Right ventricle myocardium superior (tissue), 1 donor: ENCODE data around the gene SLC28A1. TPM values are rescaled to one million over a fixed set of nuclear protein-coding genes. Genes with fewer than 3 reads are reported as not detected.

ENCODE experiments used
- ATAC-seq: fragments of 200-7000 bp; cut with Tn5 transposase; one replicate; pipeline ENCODE4 v1.9.1; 2020; ENCODE audit warnings: mild to moderate bottlenecking; ENCODE audit not compliant: poor library complexity
- DNase-seq: peaks from one replicate; pipeline ENCODE4 v3.0.0-alpha.2; 2020
- intact Hi-C: fragments of 100-400 bp; cut with DNase I; formaldehyde crosslinking; loops from one replicate; pipeline ENCODE4 v1.11.2; 2022
- total RNA-seq: library from RNA; stranded (reverse); fragmentation: NEBNext Ultra II Directional; extraction: Animal tissue kit (Norgen Biotek cat#: 25700); gene quantifications from one replicate; pipeline ENCODE4 v1.2.1, GENCODE V29; 2021
- donor health status: DM: no; HTN: yes; CAD: no; lungs with severe emphysema.

Gene SLC28A1
- total RNA-seq, 1 donor from 2014 or later, result 0.46 TPM

DNA sequence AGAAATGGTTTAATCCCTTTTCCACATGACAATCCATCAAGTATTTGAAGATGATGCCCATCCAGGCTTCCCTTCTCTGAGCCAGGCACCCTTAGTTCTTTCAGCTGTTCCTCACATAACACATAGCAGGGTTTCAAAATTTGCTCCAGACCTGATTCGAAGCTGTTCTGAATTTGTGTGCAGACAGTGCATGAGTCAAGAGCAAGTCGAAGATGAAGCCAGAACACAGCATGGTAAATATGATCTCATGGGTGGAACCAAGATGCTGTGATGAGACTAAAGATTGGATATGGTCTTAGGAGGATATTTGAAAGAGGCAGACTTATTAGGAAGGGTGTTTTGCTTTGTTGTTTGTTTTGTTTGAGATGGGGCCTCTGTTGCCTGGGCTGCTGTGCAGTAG lies 64.6 kb downstream of the SLC28A1 start:
- intact Hi-C loops, result no loop called here
- no peak for DNase-seq
- ATAC-seq, result no peak

DNA sequence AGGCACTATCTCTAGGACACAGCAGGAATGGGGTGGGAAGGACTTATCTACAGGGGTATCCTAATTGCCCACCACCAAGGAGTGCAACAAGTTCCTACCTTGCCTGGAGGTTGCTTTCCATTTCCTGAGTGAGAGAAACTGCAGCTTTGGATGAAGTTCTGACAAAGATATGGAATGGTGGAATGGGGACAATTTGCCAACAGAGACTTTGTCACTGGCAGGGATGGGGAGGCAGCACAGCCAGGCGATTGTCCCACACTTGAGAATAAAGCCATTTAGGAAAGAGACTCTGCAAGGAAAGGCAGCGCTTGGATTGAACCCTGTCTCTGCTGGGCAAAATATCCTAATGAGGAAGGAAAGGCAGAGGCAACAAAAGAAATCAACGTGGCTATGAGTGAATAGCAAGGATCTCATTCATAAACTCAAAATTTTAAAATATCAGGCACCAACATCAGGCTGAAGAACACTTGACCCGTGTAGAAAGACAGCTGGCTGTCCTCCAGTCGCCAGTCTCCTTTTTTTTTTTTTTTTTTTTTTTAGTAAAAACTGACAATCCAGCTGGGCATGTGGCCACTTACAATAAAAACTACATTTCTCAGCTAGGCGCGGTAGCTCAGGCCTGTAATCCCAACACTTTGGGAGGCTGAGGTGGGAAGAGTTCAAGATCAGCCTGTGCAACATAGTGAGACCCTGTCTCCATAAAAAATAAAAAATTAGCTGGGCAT lies 65.5 kb downstream of the SLC28A1 start:
- DNase-seq, result no peak
- ATAC-seq, result no peak
- intact Hi-C loops, result no loop called here

DNA sequence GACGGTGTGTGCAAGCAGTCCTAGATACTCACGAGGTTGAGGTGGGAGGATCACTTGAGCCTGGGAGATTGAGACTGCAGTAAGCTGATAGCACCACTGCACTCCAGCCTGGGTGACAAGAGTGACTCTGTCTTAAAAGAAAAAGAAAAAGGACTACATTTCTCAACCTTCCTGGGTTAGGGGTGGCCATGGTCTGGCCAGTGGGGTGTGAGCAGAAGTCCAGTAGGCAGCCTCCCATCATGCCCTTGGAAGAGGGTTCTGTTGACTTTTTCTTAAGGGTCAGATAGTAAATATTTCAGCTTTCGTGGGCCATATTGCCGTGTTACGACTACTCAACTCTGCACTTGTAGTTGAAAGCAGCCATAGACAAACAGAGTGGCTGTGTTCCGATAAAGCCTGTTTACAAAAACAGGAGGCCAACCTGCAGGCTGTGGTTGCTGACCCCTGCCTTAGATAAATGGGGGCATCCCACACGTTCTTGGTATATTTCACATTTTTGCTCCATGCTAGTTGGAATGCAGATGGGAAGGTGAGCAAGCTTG lies 66.2 kb downstream of the SLC28A1 start:
- intact Hi-C loops, result no loop called here
- ATAC-seq, result no peak
- DNase-seq, result no peak

DNA sequence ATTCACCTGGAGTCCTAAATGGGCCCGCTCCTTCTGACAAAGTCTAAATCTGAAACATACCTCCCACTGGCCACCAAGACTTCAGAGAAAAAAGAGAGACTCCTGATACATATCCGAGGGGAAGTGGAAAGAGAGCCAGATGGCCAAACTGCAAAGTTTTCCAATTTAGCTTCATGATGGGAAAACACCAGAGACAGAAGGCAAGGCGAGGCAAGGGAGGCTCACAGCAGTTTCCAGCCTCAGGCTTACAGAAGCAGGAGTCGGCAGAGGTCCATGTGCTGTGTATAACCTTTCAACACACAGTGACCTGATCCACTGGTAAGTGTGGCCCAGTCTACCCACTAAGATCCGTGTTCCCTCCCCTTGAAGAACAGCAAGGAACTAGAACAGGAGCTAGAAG lies 67.3 kb downstream of the SLC28A1 start:
- DNase-seq (no peak), ATAC-seq (no peak)
- intact Hi-C loops, result no loop called here

DNA sequence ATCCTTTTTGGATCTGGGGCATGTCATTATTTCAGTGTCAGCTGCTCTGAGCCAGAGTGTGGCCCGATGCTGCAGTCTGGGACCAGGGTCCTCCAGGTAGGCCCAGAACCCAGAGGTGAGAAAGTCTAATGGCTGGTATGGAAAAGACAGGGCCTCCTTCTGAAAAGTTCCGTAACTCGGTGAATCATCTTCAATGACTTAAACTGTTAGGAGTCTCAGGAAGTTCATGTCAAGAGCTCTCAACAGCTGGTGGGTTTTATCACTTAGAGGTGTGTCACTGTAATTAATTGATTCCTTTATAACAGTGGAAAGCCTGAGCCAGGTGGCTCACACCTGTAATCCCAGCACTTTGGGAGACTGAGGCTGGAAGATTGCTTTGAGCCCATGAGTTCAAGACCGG lies 68.7 kb downstream of the SLC28A1 start:
- DNase-seq, result no peak
- intact Hi-C loops, result no loop called here
- ATAC-seq, result no peak

DNA sequence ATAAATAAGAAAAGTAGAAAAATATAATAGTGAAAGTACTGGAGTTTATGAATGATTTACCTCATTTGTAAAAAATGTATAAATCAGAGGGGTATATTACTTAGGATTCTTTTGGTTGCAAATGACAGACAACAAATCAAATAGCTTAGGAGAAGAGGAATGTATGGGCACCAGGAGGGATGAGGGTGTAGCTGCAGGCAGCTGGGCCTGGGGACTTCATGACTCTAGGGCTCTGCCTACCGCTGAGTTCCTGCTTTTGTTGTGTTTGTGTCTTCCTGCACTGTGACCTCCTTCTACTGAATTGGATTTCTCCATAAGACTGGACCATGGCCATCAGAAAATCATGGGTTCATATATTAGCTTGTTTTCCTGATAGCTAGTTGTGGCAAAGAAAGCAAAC lies 69.3 kb downstream of the SLC28A1 start:
- intact Hi-C loops, result loop anchor here (2.0 kb wide), 1 partner anchor 91 kb away; no protein-coding TSS in a partner anchor
- DNase-seq (no peak), ATAC-seq (no peak)

DNA sequence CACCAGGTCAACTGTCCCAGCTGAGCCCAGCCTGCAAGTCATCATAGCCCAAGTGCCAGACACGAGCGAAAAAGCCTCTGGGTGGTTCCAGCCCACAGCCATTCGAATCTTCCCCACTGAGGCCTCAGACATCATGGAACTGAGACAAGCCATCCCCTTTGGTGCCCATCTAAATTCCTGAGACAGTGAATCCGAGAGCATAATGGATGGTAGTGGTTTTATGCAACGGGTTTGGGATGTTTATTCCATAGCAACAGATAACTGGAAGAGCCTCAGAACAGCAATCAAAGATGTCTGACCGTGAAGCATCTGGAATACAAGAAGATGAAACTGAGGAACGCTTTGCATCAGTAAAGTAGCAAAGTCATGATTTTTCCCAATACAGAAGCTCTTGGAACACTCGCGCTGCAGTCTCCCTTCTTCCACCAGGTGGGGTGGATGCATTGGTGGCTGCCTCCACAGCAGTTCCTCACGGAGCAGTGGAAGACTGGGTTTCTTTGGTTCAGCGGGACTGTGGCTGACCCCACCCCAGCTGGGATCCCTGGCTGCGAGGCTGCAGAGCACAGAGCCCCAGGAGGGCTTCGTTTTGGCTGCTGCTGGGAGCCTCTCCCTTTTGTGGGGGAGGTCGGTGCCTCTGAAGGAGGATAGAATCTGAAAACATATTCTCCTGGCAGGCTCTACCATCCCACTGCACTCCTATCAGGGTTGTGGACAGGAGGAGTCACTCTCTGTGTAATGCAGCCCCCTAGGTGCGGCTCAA lies 70.8 kb downstream of the SLC28A1 start:
- intact Hi-C loops, result loop anchor here (2.0 kb wide), 1 partner anchor 90 kb away; no protein-coding TSS in a partner anchor
- DNase-seq (peak; percentile 77), ATAC-seq (peak; percentile 96)

DNA sequence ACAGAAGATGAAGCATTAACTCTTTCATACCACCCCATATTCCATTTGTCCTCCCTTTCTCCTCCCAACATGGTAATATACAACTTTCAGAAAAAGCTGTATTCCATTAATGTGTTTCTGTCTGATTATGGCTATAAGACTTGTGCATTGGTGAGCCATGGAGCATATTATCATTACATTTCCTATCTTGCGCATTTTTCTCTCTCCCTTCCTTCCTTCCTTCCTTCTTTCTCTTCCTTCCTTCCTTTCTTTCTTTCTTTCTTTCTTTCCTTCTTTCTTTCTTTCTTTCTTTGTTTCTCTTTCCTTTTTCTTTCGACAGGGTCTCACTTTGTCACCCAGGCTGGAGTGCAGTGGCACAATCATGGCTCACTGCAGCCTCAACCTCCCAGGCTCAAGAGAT lies 71.7 kb downstream of the SLC28A1 start:
- ATAC-seq (no peak), DNase-seq (no peak)
- intact Hi-C loops, result no loop called here

DNA sequence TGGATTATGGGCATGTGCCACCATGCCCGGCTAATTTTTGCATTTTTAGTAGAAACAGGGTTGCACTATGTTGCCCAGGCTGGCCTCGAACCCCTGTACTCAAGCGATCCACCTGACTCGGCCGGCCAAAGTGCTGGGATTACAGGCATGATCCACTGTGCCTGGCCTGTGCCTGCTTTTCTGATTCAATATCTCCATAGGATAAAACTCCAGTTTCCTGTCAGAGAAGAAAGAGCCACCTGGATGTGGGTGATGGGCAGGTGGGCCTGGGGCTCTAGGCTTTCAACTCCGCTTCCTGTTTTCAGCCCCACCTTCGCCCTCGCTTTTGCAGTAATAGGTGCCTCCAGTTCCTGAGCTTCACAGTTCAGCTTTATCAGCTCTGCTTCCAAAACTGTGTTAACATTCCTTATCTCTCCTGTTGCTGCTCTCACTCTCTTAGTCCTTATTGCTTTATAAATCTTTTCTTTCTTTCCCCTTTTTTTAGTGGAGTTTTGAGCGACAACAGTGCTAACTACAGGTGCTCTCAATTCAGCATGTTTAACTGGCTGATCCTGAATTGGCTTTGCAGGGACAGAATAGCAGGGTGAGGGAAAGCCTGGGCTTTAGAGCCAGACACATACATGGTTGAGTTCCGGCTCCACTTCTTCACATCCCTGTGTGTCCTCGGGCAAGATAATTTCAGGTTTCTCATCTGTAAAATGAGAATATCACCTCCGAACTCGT lies 76.1 kb downstream of the SLC28A1 start:
- no peak for ATAC-seq
- intact Hi-C loops, result loop anchor here (10.0 kb wide), 1 partner anchor 204 kb away; no protein-coding TSS in a partner anchor

DNA sequence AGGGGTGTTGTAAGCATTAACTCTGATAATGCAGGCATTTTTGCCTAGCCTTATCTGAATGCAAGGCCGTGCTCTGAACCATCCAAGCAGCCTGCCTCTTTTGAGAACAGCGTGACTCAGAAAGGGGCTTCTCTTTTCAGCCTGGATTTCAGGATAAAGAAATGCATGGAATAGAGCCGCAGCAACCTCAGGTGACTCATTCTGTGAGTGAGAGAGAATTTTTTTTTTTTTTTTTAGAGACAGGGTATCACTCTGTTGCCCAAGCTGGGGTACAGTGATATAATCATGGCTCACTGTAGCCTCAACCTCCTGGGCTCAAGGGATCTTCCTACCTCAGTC lies 76.6 kb downstream of the SLC28A1 start:
- ATAC-seq (no peak), DNase-seq (no peak)
- intact Hi-C loops, result loop anchor here (10.0 kb wide), 1 partner anchor 204 kb away; no protein-coding TSS in a partner anchor

More for the DNA sequence above, 76.1 kb downstream of the SLC28A1 start:
- DNase-seq, result no peak

DNA sequence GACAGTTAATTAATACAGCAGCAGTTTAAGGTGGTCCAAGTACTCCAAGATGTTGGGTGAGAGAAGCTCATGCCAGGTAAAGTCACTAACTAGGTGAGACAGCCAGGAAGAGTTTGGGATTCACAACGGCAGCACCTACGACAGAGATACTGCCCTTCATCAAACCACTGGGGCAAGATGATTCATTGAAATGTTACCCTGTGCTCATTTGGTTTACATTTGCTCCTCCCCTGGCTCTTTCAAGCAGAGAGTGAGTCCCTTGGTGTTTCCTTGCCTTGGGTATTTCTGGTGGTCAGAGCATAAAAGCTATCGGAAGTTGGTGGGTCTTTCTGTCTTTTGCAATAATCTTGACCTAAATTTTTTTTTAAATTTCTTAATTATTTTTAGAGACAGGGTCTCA lies 77.2 kb downstream of the SLC28A1 start:
- intact Hi-C loops, result loop anchor here (10.0 kb wide), 1 partner anchor 203 kb away; no protein-coding TSS in a partner anchor

DNA sequence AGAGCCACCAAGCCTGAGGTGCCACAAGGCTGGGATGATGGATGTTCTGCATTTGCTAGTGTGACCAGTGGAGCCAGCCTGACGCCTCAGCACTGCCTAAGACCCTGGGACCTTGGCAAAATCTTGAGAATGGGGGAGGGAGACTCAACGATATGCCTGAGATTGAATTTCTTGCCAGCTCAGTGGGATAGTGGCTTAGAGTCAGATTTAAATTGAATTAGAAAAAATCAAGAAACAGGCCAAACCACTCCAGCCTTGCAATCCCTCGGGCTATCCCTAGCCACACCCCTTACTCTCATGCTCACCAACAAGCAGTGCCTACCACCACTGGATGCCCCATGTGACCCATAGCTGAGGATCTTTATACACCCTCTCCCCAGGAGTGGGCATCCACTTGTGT lies 78.5 kb downstream of the SLC28A1 start:
- no peak for ATAC-seq
- intact Hi-C loops, result loop anchor here (10.0 kb wide), 1 partner anchor 202 kb away; no protein-coding TSS in a partner anchor
- DNase-seq, result no peak

More for the DNA sequence above, 77.2 kb downstream of the SLC28A1 start:
- ATAC-seq (no peak), DNase-seq (no peak)

DNA sequence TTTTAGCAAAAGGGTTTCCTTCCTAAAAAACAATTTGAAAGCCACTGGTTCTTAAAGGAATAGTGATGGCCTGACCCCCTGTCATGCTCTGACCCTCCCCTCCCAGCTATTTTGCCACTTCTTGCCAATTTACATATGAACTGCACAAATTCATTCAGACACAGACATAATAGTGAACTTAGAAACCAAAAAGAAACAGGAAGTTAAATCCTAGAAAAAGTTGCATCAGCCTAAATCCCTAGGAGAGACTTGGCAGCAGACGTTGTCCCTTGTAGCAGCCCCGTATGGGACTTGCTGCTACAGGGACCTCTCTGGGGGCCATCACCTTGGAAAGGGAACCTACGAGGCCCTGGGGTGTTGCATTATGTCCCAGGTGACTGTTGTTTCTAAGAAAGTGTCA lies 82.9 kb downstream of the SLC28A1 start:
- intact Hi-C loops, result loop anchor here (10.0 kb wide), 1 partner anchor 197 kb away; no protein-coding TSS in a partner anchor
- DNase-seq (no peak), ATAC-seq (no peak)

DNA sequence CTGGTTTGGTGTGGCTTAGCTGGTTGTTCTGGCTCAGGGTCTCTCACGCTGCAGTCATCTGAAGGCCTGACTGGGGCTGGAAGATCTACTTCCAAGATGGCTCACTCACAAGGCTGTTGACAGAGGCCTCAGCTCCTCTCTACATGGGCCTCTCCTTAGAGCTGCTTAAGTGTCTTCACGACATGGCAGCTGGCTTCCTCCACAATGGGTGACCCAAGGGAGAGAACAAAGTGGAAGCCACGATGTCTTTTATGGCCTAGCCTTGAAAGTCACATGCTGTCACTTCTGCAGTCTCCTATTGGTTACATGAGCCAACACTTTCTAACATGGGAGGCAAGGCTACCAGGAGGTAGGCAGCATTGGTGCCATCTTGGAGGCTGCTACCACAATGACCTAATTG lies 83.8 kb downstream of the SLC28A1 start:
- intact Hi-C loops, result loop anchor here (10.0 kb wide), 1 partner anchor 196 kb away; no protein-coding TSS in a partner anchor
- ATAC-seq, result no peak
- no peak for DNase-seq

DNA sequence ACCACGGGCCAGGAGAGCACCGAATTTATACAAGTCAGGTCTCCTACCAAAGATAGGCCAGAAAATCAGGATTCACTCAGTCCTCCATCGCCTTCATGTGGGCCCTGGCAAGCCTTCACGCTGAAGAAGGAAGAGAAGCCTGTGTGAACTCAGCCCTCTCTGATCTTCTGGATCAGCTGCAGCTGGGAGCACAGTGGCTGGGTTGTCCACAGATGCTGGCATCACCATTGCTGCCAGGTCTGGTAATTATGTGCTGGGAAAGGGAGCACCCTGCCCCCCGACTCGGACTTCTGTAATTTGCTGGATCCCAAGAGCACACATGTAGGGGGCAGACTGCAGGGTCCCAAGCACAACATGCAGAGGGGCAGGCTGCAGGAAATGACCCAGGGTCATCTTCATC lies 84.8 kb downstream of the SLC28A1 start:
- ATAC-seq (no peak), DNase-seq (no peak)
- intact Hi-C loops, result loop anchor here (10.0 kb wide), 1 partner anchor 196 kb away; no protein-coding TSS in a partner anchor

DNA sequence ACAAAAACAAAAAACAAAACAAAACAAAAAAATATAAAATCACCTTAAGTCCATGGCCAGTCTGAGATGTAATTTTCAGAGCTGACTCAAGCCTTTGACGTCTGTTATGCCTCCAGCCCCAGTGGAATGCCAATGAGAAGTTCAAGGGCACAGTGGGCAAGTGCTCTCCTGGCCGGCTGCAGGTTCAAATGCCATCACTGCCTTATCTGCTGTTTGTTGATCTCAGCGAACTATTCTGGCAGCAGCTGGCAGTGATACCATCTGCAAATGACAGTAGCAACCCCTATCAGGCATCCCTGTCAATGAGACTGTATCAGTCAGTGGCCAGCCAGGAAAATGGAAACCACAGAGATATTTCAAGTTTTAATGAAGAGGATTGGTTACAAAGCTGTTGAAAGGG lies 86.4 kb downstream of the SLC28A1 start:
- no peak for DNase-seq
- ATAC-seq, result no peak
- intact Hi-C loops, result no loop called here

DNA sequence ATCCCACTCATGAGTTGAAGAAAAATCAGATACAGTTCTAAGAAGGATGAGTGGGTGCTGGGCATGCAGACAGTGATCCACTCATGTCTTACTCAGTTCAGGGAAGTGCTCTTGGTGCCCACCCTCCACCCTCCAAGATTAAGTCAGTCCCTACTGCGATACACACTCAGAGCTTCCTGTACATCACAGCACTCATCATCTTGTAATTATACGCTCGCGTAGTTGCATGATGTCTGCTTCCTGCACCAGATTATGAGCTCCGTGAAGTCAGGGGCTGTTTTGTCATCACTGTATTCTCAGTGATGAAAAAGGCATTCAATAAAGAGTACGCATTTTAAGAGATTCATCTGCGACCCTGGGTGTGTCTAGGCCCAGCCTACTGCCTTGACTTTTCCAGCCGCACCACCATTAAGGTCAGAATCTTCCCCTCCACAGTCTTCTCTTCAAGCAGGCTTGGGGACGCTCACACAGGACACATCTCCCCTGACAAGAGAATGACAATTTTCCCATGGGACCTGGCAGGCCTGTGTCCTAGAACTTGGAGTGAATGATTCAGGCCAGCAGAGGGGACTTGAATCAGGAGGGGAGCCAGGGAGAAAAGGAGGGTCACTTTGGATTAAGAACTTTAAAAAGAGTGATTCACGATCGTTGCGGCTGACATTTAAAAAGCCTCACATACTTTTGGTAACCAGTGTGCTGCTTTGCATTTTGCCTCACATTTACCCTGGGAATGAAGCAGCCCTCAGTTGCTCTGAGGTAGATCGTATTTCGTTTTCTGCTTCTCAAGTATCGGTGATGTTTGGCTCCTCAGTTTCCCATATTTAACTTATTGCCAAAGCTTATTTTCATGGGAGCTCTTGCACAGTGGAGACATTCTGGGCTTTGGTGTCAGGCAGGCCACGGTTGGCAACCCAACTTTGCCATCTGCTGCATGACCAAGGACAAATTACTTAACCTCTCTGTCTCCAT lies 89.3 kb downstream of the SLC28A1 start:
- DNase-seq (no peak), ATAC-seq (no peak)
- intact Hi-C loops, result no loop called here

DNA sequence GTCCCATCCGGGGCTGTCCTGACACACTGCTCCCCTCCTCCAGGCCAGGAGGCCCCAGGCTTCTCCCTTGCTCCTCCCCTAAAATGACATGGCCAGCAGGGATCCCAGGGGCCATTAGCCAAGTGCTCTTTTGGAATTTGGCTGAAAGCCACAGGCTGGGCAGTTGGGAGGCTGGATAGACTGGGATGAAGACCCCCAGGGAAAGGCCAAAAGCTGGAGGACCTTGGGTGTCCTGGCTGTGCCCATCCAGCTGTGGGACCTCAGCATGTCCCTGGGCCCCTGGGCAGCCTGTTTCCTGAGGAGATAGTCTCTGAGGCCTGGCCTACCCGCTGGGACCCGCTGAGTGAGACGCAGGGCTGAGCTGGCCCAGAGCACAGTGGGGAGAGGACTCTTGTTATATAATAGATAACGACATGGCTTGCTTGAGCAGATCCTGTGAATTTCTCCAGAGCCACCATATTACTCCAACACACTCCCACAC lies 91.4 kb downstream of the SLC28A1 start:
- no peak for DNase-seq
- ATAC-seq, result no peak
- intact Hi-C loops, result no loop called here
